UCSD-AML1 (cell line): ENCODE results near the gene LRRTM2.

Source experiments
- DNase-seq: peaks from one replicate; lab custom pipeline; 2025; ENCODE audit not compliant: unreplicated experiment; lab: John Stamatoyannopoulos, UW

The LRRTM2 gene

DNA sequence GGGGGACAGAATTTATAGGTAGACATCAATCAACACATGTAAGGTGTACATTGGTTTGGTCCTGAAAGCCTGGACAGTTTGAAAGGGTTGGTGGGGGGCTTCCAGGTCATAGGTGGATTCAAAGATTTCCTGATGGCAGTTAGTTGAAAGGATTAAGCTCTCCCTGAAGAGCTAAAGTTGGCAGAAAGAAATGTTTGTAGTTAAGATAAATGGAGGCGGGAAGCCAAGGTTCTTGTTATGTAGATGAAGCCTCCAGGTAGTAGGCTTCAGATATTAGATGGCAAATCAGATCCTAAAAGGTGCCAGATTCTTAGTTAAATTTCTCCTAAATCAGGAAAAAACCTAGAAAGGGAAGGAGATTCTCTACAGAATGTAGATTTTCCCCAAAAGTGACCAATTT is 9.0 kb upstream of the LRRTM2 start:
- DNase-seq, result no peak

GRCh38 chr5:138883211-138883610 is 8.1 kb upstream of the LRRTM2 start:
- no peak for DNase-seq

DNA sequence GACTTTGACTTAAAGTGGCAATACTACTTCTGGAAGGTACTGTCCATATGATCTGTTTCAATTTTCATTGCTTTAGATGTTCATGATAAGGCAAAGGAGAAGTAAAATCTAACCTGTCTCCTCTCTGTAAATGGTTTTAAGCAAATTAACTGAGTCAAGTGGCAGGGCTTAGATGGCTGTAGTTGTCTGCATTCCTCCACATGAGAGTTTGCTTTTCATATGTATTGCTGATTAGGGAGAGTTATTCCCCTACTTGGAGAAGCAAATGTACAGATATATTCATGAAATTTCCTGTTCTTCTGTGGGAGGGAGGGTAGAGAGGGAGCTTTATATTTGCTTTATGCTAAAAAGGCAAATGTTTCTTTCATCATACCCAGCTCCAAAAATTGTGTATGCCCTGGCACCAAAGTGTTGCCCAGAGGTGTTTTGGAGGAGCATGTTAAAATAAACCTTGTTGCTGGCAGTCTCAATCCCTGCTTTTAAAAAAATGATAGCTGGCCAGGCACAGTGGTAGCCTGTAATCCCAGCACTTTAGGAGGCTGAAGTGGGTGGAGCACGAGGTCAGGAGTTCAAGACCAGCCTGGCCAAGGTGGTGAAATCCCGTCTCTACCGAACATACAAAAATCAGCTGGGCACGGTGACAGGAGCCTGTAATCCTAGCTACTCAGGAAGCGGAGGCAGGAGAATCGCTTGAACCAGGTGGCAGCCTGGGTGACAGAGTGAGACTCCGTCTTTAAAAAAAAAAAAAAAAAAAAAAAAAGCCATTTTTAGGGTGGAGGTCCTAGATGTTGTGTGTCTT is 3.5 kb upstream of the LRRTM2 start:
- no peak for DNase-seq

- no peak for DNase-seq
Measured at GRCh38 chr5:138876811-138877210, 1.7 kb upstream of the LRRTM2 start.

GRCh38 chr5:138875946-138876345 is 811 bp upstream of the LRRTM2 start:
- DNase-seq, result no peak

DNA sequence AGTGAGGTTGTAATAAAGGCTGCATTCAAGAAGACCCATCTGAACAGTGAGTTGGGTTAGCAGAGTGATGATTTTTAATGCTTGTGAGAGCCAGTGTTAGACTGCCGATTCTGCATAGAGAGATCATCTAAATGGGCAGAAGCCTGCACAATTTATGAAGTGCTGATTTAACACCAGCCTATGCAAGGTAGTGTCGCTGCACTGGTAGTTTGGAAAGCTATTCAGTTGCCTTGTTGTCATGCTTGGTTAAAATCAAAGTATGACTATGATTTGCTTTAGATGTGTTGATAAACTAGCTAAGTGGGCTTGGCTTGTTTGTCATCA is 379 bp upstream of the LRRTM2 start:
- no peak for DNase-seq

DNA sequence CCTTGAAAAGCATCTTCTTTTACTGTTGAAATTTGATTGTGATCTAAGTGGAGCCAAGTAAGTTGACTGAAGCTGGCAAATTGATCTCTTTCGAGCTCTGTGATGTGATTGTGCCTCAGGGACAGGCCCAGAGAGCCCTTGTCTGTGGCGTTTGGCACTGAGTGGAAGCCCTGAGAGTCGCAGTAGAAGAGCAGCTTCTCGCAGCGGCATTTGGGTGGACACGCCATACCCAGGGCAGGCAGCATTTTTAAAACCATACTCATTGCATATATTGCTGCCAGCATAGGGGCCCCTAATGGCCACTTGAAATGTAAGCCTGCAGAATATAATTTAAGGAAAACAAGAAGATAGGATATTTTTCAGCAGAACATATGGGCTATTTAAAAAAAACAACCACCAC is 894 bp downstream of the LRRTM2 start:
- DNase-seq, result no peak

DNA sequence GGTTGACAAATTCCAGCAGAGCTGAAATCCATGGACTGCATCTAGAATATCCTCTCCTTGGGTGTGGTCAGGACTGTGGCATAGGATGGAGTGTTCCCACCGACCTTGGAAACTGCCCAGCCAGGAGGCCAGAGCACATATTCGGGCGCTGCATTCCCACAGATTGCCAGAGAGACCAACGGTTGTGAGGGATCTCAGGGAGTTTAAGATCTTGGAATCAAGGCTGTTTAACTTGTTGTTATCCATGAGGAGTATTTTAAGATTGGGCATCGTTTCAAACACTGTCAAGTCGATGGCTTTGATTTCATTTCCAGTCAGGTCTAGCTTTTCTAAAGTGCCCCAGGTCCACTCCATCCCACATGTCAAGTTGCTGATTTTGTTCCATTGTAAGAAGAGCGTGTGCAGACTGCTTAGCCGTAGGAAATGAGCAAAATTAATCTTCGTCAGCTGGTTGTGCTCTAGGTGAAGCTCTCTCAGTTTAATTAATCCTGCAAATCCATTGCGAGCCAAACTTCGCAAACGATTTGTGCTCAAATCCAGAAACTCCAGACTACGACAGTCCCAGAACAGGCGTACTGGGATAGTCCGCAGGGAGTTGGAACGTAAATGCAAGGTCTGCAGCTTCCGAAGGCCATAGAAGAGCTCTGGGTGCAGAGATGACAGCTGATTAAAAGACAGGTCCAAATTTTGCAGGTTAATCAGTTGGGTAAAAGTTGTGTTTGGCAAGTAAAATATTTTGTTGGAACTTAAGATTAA is 1.5 kb downstream of the LRRTM2 start:
- DNase-seq, result no peak

DNA sequence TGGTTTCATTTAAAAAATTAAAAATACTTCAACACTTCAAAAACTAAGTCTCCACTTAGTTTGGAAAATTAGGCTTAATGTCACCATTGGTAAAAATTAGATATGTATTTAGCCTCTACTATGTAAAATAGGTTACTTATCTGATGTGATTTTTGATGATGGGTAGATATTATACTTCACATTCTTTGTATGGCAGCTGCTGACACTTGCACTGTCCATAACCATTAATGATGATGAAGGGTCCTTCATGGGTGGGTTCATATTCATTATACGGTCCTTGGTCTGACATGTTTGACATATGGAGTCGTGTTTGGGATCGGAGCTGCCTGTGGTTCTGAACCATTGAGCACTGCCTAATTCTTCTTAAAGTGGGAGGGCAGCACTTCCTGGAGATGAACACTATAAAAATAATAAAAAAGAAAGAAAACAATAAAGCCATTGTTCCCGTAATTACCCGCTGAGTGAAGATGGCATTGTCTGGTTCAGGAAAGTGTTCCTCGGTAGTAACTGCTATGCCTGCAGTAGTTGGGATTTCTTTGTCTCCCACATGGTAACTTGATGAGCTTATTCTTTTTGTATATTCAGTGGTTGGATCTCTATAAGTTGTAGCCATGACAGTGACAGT is 2.2 kb downstream of the LRRTM2 start:
- DNase-seq, result no peak

DNA sequence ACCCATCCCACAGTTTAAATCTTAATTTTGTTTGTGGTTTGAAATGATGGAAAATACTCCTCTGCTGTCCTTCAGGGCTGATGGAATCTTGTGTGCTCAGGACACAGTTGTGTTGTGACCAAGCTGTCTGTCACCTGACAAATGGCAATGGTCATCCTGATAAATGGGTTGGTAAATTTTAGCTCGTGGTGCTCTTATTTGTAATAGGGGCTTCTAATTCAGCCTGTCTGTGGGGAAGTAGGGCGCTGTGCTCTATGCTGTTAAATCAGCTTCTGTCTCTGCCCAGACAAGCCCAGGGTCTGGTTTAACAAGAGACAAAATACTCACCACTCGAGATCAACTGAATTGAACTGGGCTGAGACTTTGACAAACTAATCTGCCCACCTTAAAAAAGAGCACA is 4.5 kb downstream of the LRRTM2 start:
- no peak for DNase-seq

DNA sequence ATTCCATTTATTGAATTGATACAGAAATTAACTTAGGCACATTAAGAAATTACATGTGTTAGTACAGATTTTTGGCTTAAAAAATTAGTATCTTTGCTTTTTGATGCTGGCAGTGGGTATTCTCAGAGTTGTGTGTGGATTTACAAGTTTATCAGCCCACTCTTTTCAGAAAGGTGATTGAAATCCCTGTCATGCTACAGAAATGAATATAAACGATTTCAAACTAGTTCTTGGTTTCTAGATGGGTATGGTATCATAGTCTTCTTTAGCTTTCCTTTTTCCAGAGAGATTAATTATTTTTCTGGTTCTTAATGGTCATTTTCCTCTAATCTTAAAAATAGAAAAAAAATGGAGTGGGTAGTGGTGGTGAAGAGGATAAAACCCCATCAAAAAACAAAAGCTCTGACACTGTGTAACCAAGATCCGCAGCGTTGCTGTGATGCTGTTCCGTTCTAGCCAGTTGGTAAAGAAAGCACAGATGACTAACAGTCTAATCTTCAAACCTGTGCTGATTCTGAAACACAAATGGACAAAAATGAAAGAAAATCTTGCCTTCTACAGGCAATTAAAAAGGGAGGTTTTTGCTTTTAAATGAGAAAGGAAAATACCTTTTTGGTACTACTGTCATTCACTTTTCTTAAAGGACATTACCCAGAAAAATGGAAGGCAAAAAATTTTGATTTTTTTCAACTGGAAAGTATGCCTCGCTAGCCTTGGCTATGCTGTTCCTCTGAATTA is 5.2 kb downstream of the LRRTM2 start:
- DNase-seq, result no peak

DNA sequence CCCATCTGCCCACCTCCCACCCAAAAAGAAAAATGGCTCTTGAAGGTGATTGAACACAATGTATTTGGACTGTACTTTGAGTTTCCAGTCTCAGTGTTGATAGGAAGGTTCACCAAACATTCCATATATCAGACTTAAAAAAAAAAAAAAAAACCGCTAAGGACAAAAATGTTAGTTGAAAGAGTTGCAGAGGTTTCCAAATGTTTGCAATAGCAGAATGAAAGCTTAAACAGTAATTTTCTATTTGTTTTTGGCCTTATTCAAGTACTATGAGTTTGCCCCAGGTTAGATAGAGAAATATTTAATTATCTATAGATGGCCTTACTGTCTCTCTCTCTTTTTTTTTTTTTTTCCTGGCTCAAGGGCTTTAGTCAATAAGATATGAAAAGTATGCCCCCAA is 6.1 kb downstream of the LRRTM2 start:
- DNase-seq, result no peak

- DNase-seq, result no peak
Measured at GRCh38 chr5:138867011-138867410, 8.1 kb downstream of the LRRTM2 start.

GRCh38 chr5:138853132-138853531 is 22.0 kb downstream of the LRRTM2 start:
- DNase-seq, result no peak

DNA sequence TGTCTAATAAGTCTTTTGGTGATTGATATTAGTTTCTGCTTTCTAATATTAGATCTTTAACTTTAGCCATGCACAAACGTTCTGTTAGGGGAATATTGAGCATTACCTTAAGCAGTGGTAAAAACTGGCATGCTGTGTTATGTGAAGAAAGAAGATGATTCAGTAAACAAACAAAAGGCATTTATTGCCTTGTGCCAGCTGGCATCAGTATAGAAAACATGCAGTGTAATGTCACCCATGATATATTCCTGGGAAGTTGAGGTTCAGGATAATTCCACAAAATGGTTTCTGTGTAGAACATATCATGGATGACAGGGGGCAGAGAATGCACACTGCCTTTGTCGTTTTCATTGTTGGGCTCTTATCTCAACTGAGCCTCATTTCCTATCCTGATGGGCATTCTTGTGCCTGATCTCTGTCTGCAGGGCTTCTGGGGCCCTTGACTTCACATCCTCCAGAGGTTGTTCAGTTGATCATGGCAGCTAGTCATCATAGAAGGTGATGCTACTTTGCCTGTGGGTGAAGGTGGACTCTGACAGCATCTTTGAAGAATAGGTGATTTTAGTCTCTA is 24.2 kb downstream of the LRRTM2 start:
- no peak for DNase-seq

DNA sequence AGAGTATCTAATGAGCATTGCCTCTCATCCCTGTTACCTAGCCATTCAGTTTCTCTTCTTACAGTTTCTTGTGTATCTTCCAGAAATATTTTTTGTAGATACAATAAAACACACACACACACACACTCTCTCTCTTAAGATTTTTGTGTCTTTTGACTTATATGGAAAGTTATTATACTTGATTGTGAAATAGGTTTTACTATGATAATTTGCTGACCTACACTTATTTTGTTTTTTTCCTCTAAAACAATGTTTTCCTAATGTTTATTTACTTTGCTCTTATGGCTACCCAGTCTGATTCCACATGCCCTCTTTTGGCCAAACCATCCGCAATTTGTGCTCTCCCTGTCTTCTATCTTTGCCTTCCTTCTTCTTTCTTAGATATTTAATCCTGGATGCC is 25.3 kb downstream of the LRRTM2 start:
- DNase-seq, result no peak

DNA sequence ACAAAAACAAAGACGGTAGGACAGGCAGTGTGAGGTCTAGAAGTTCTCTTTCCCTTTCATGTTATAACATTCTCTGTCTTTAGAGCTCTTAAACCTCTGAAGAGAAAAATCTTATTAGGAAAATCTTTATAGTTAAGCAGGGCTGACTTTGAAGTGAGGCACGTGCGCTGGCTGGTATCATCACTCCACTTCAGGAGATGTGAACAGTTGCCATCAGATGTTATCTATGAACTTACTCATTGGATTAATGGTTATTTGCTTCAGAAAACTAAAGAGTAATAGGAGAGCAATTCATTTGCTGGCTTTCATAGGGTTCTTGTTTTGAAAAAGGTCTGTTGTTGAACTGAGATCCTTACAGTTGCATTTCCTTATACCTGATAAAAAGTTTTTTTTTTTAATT is 25.7 kb downstream of the LRRTM2 start:
- no peak for DNase-seq

GRCh38 chr5:138844812-138845513 is 30.2 kb downstream of the LRRTM2 start:
- DNase-seq, result no peak

GRCh38 chr5:138844125-138844461 is 31.0 kb downstream of the LRRTM2 start:
- DNase-seq, result no peak

DNA sequence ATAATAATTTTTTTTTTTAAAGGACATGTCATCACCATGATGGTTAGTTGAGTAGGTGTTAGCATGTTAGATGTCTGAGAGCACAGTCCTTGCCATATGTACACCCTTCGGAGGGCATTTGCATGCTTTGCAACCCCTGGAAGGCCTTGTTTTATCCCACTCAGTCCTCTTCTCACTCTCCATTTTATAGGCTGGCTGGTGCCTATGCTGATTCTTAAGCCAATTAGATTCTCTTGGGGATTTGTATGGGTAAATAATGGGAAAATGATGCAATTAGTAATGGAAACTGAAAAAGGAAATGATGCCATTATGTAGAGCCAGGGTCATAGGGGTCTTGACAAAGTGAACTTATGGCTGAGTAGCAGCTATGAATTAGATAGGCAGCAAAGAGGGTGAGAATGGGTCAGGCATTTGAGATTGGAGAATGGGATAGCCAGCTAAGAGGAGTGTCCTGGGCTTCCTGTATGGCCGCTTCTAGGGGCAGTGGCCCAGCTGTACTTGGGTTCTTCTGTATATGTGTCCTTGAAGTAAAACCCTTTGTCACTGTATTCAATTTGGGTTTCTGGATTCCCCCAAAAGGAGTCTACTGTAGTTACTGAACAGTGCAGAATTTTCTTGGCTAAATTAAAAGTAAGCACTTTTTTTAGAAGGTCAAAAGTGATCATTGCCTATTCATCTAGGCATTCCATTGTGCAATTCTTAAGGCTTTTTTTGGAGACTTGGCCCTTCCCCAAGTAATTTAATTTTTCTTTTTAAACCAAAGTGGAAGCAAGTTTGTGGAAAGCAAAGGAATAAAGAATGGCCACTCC is 31.6 kb downstream of the LRRTM2 start:
- no peak for DNase-seq
